Astrocyte (in vitro differentiated cells and primary cell): ENCODE measurements around the gene KRT5. TPM values are rescaled to one million over a fixed set of nuclear protein-coding genes. Genes with fewer than 3 reads are reported as not detected.

Experiments
- DNase-seq: peaks from one replicate; pipeline ENCODE4 v3.0.0-alpha.2; 2010; ENCODE audit warnings: low read depth
- FAIRE-seq: peaks from 2 replicates; lab custom pipeline; 2011; peaks lifted over from hg19 to GRCh38; lab: Jason Lieb, UNC
- H2AFZ ChIP-seq: 2 replicates; pipeline ENCODE4 v1.6.0; 2012; ENCODE audit warnings: low read depth, low read length, inconsistent platforms
- H3K27ac ChIP-seq: 2 replicates; pipeline ENCODE4 v1.5.1; 2011; ENCODE audit warnings: low read depth, low read length, inconsistent platforms
- H3K27me3 ChIP-seq: 2 replicates; pipeline ENCODE4 v1.6.0; 2011; ENCODE audit warnings: low read length, inconsistent platforms; ENCODE audit not compliant: insufficient read depth
- H3K36me3 ChIP-seq: 2 replicates; pipeline ENCODE4 v1.5.1; 2011; ENCODE audit warnings: low read length, inconsistent platforms; ENCODE audit not compliant: insufficient read depth
- H3K4me1 ChIP-seq: 2 replicates; pipeline ENCODE4 v1.5.1; 2011; ENCODE audit warnings: low read length, inconsistent platforms; ENCODE audit not compliant: insufficient read depth
- H3K4me2 ChIP-seq: 2 replicates; pipeline ENCODE4 v1.6.0; 2012; ENCODE audit warnings: low read length, inconsistent platforms
- H3K4me3 ChIP-seq: 2 replicates; pipeline ENCODE4 v1.5.1; 2011; ENCODE audit warnings: low read depth, mild to moderate bottlenecking, low read length, inconsistent platforms; ENCODE audit not compliant: insufficient read depth
- H3K79me2 ChIP-seq: 2 replicates; pipeline ENCODE4 v1.6.0; 2012; ENCODE audit warnings: mild to moderate bottlenecking, low read length, inconsistent platforms; ENCODE audit not compliant: insufficient read depth
- H3K9ac ChIP-seq: 2 replicates; pipeline ENCODE4 v1.6.0; 2012; ENCODE audit warnings: mild to moderate bottlenecking, low read length, inconsistent platforms
- H3K9me3 ChIP-seq: 2 replicates; pipeline ENCODE4 v1.5.1; 2012; ENCODE audit warnings: low read depth, mild to moderate bottlenecking, low read length, inconsistent platforms; ENCODE audit not compliant: insufficient read depth
- H4K20me1 ChIP-seq: 2 replicates; pipeline ENCODE4 v1.6.0; 2012; ENCODE audit warnings: low read length, inconsistent platforms; ENCODE audit not compliant: insufficient read depth
- H3K27ac Mint-ChIP-seq: one replicate; pipeline ENCODE4 v1.8.0; 2021; ENCODE audit warnings: mild to moderate bottlenecking, mixed read lengths; ENCODE audit not compliant: unreplicated experiment
- H3K27me3 Mint-ChIP-seq: one replicate; pipeline ENCODE4 v1.8.0; 2021; ENCODE audit warnings: low read depth, mixed read lengths; ENCODE audit not compliant: unreplicated experiment
- H3K36me3 Mint-ChIP-seq: one replicate; pipeline ENCODE4 v1.8.0; 2021; ENCODE audit warnings: low read depth, mixed read lengths; ENCODE audit not compliant: unreplicated experiment
- H3K4me1 Mint-ChIP-seq: one replicate; pipeline ENCODE4 v1.8.0; 2021; ENCODE audit warnings: low read depth, mixed read lengths; ENCODE audit not compliant: unreplicated experiment
- H3K4me3 Mint-ChIP-seq: one replicate; pipeline ENCODE4 v1.8.0; 2021; ENCODE audit warnings: mild to moderate bottlenecking, moderate library complexity, mixed read lengths; ENCODE audit not compliant: unreplicated experiment
- H3K9me3 Mint-ChIP-seq: one replicate; pipeline ENCODE4 v1.8.0; 2021; ENCODE audit warnings: mild to moderate bottlenecking, mixed read lengths; ENCODE audit not compliant: unreplicated experiment
- EZH2 ChIP-seq: IDR thresholded peaks from 2 replicates; pipeline ENCODE4 v1.6.1; 2012; ENCODE audit warnings: mild to moderate bottlenecking, low read length, inconsistent platforms; ENCODE audit not compliant: insufficient read depth
- total RNA-seq: library from RNA; stranded (reverse); gene quantifications from 2 replicates; pipeline ENCODE4 v1.2.1, GENCODE V29; 2021
- TF ChIP-seq, protein P1 (sequence below): IDR thresholded peaks from 2 replicates; pipeline ENCODE4 v1.5.1; 2011; ENCODE audit warnings: low read depth, mild to moderate bottlenecking, inconsistent platforms, low read length, moderate library complexity; ENCODE audit not compliant: insufficient read depth

Gene KRT5
- total RNA-seq, 1 donor from 2014 or later, result 0.25 TPM

DNA sequence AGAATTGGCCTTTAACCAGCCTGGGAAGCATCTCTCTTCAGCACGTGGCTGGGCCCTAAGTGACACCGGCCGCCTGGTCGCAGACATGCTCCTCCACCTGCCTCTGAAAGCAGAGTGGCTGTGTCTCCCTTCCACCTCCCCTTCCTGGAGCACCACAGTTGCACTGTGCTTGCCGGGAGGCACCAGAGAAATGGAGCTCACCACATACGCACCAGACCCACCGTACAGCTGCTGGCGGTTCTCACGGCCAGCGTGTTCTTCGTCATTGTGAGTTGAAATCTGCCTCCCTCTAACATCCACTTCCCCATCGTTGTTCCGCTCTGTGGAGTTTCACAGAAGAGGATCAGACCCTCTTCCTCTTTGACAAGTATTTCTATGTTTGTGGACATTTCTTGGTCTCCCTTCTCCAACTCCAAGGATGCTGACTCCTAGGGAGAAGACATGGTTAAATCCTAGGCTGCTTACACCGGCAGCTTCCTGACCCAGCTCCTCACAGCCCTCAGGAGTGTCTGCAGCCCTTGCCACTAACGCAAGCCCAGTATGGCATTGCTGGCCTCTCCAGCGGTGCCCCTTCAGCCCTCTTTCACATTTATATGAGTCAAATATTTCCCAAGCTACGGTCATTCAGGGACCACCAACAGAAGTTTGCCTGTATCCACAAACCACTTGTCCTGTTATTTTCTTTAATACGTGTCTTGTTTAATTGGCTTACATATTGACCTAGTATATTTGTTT is 11.5 kb upstream of the KRT5 start:
- Histone ChIP-seq H3K4me1 (no peaks in the 10 kb centered on the region), H3K4me3 (no peak overlapping the region), H4K20me1 (no peaks in the 10 kb centered on the region), H3K9ac (no peak overlapping the region), H3K9me3 (no peaks in the 10 kb centered on the region), H3K4me2 (no peak overlapping the region), H2AFZ (no peak overlapping the region), H3K79me2 (no peaks in the 10 kb centered on the region), H3K36me3 (no peaks in the 10 kb centered on the region), H3K27me3 (no peaks in the 10 kb centered on the region), H3K27ac (no peak overlapping the region)
- FAIRE-seq, result no peak
- H3K27me3 Mint-ChIP-seq, result peaks cover 54% of the 10 kb centered on the region
- DNase-seq, result no peak
- H3K4me1 Mint-ChIP-seq, result peaks cover 3% of the 10 kb centered on the region
- H3K4me3 Mint-ChIP-seq, result no peak overlapping the region
- H3K36me3 Mint-ChIP-seq, result peaks cover 3% of the 10 kb centered on the region
- no peak for TF ChIP-seq EZH2
- TF ChIP-seq, protein P1, sequence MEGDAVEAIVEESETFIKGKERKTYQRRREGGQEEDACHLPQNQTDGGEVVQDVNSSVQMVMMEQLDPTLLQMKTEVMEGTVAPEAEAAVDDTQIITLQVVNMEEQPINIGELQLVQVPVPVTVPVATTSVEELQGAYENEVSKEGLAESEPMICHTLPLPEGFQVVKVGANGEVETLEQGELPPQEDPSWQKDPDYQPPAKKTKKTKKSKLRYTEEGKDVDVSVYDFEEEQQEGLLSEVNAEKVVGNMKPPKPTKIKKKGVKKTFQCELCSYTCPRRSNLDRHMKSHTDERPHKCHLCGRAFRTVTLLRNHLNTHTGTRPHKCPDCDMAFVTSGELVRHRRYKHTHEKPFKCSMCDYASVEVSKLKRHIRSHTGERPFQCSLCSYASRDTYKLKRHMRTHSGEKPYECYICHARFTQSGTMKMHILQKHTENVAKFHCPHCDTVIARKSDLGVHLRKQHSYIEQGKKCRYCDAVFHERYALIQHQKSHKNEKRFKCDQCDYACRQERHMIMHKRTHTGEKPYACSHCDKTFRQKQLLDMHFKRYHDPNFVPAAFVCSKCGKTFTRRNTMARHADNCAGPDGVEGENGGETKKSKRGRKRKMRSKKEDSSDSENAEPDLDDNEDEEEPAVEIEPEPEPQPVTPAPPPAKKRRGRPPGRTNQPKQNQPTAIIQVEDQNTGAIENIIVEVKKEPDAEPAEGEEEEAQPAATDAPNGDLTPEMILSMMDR, result no peak
- peaks cover 8% of the 10 kb centered on the region for H3K9me3 Mint-ChIP-seq
- H3K27ac Mint-ChIP-seq, result no peak overlapping the region

DNA sequence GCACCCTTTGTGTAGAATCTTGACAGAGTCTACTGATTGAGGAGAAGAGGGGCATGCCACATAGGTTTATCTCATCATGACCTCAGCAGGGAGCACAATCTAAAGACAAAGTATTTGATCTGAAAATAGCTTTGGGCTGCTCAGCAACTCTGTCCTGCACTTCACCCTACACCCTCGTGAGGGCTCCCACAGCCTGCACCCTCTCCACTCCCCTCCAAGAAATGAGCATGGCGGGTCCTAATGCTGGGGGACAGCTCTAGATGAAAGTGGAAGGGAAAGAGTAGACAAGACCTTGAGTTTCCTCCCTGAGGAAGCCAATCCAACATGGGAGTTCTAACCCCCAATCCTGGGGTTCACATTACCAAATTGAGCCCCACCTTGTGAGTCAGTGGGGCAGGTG is 10.7 kb upstream of the KRT5 start:
- TF ChIP-seq EZH2, result no peak
- TF ChIP-seq, protein P1, result no peak
- DNase-seq (no peak), FAIRE-seq (no peak)
- no peak overlapping the region for H3K4me2 ChIP-seq
- peaks cover 3% of the 10 kb centered on the region for H3K4me1 Mint-ChIP-seq
- no peaks in the 10 kb centered on the region for H3K79me2 ChIP-seq
- H3K9me3 Mint-ChIP-seq, result peaks cover 8% of the 10 kb centered on the region
- H3K27me3 Mint-ChIP-seq, result peaks cover 58% of the 10 kb centered on the region
- no peak overlapping the region for H2AFZ ChIP-seq
- H3K4me3 Mint-ChIP-seq, result no peak overlapping the region
- H3K27ac ChIP-seq, result no peak overlapping the region
- no peaks in the 10 kb centered on the region for H4K20me1 ChIP-seq
- no peaks in the 10 kb centered on the region for H3K9me3 ChIP-seq
- H3K27me3 ChIP-seq, result no peaks in the 10 kb centered on the region
- H3K36me3 ChIP-seq, result no peaks in the 10 kb centered on the region
- H3K4me1 ChIP-seq, result no peaks in the 10 kb centered on the region
- H3K9ac ChIP-seq, result no peak overlapping the region
- H3K4me3 ChIP-seq, result no peak overlapping the region
- H3K27ac Mint-ChIP-seq, result no peak overlapping the region
- peaks cover 5% of the 10 kb centered on the region for H3K36me3 Mint-ChIP-seq

DNA sequence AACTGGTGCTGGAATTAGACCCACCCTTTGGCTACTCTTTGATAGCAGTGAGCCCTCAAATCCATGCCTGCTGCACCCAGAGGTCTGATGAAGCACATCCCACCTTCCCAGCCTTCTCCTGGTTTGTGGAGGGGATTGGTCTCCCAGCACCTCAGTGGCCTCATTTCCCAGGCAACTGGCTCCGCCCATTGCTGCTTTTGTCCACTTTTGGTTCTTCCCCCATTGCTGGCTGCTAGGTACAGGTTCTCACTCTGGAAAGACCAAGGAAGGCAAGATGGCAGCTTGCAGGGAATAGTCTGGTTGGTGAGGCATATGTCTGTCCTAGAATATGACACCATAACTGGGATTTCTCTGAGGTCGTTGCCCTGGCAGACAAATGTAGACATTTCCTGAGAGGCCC is 10.2 kb upstream of the KRT5 start:
- H3K27me3 Mint-ChIP-seq, result peaks cover 64% of the 10 kb centered on the region
- Histone ChIP-seq H3K79me2 (no peaks in the 10 kb centered on the region), H3K4me3 (no peak overlapping the region), H3K27ac (no peak overlapping the region), H3K4me1 (no peaks in the 10 kb centered on the region), H3K9ac (no peak overlapping the region), H2AFZ (no peak overlapping the region), H3K4me2 (no peak overlapping the region), H4K20me1 (no peaks in the 10 kb centered on the region), H3K36me3 (no peaks in the 10 kb centered on the region), H3K27me3 (no peaks in the 10 kb centered on the region), H3K9me3 (no peaks in the 10 kb centered on the region)
- peaks cover 8% of the 10 kb centered on the region for H3K9me3 Mint-ChIP-seq
- TF ChIP-seq EZH2, result no peak
- TF ChIP-seq, protein P1, result no peak
- no peak overlapping the region for H3K27ac Mint-ChIP-seq
- H3K36me3 Mint-ChIP-seq, result peaks cover 5% of the 10 kb centered on the region
- FAIRE-seq (no peak), DNase-seq (no peak)
- peaks cover 3% of the 10 kb centered on the region for H3K4me1 Mint-ChIP-seq
- H3K4me3 Mint-ChIP-seq, result no peak overlapping the region
